Body of pancreas (tissue), 4 donors: ENCODE measurements around the gene TRIM46.

Experiments used
- POLR2A ChIP-seq, 3 donors: fragments of 450-650 bp; IDR thresholded peaks; one replicate each; pipeline ENCODE4 v1.6.1; 2016; ENCODE audit warnings: antibody characterized with exemption in 3 of 3, mild to moderate bottlenecking in 2 of 3
- TF ChIP-seq, protein P1 (sequence below), 7 experiments: fragments of 450-650 bp in 4 of 7; fragments of 200-600 bp in 3 of 7; sonication (generic) in 3 of 7; IDR thresholded peaks; one replicate each; pipeline ENCODE4 v1.5.1; 2016 to 2019; ENCODE audit warnings: antibody characterized with exemption in 7 of 7

DNA sequence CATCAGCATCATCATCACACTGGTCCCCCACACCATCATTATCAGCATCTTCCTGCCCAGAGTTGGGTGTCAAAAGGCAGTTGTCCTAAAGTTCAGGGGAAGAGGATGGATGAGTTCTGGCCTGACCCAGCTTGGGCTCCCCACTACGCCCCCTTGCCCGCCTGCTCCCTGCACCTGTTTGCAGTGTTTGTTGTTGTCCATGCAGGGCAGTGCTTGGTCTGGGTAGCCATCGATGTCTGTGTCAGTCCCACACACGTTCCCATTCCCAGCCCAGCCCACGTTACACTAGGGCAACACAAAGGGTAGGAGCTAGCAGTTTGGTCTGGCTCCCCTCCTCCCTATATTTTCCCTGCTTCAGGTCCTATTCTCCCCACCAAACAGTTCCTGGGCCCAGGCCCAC, 27.3 kb downstream of the TRIM46 start:
- TF ChIP-seq, protein P1, sequence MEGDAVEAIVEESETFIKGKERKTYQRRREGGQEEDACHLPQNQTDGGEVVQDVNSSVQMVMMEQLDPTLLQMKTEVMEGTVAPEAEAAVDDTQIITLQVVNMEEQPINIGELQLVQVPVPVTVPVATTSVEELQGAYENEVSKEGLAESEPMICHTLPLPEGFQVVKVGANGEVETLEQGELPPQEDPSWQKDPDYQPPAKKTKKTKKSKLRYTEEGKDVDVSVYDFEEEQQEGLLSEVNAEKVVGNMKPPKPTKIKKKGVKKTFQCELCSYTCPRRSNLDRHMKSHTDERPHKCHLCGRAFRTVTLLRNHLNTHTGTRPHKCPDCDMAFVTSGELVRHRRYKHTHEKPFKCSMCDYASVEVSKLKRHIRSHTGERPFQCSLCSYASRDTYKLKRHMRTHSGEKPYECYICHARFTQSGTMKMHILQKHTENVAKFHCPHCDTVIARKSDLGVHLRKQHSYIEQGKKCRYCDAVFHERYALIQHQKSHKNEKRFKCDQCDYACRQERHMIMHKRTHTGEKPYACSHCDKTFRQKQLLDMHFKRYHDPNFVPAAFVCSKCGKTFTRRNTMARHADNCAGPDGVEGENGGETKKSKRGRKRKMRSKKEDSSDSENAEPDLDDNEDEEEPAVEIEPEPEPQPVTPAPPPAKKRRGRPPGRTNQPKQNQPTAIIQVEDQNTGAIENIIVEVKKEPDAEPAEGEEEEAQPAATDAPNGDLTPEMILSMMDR (IDR thresholded peaks at IDR 0.05), result no peak
- no peak for TF ChIP-seq POLR2A (IDR thresholded peaks at IDR 0.05)
